OCI-LY1 (cell line): ENCODE measurements around the gene FAM131A.

Experiments
- H2AFZ ChIP-seq: fragments of 200-600 bp; sonication (generic), shearing (Covaris generic); 2 replicates; pipeline ENCODE4 v1.6.0; 2014; ENCODE audit warnings: antibody characterized with exemption, mild to moderate bottlenecking, low read length
- H3F3A ChIP-seq: fragments of 200-600 bp; sonication (generic), shearing (Covaris generic); 2 replicates; pipeline ENCODE4 v1.6.0; 2014; ENCODE audit warnings: mild to moderate bottlenecking, antibody characterized with exemption, low read length, moderate library complexity; ENCODE audit not compliant: insufficient read depth
- H3K27ac ChIP-seq: fragments of 200-600 bp; sonication (generic); 2 replicates; pipeline ENCODE4 v1.5.1; 2014; ENCODE audit warnings: low read length, mixed run types, mild to moderate bottlenecking, low read depth; ENCODE audit not compliant: poor library complexity, severe bottlenecking
- H3K27me3 ChIP-seq: fragments of 200-600 bp; sonication (generic); 2 replicates; pipeline ENCODE4 v1.6.0; 2014; ENCODE audit warnings: antibody characterized with exemption, mild to moderate bottlenecking, low read length, moderate library complexity; ENCODE audit not compliant: insufficient read depth
- H3K36me3 ChIP-seq: fragments of 200-600 bp; sonication (generic); 2 replicates; pipeline ENCODE4 v1.6.1; 2014; ENCODE audit warnings: mild to moderate bottlenecking, antibody characterized with exemption, low read length, moderate library complexity, mixed read lengths; ENCODE audit not compliant: insufficient read depth
- H3K4me1 ChIP-seq: fragments of 200-600 bp; sonication (generic); 2 replicates; pipeline ENCODE4 v1.5.1; 2014; ENCODE audit warnings: mild to moderate bottlenecking, low read length, moderate library complexity; ENCODE audit not compliant: insufficient read depth, severe bottlenecking
- H3K4me2 ChIP-seq: fragments of 200-600 bp; sonication (generic), shearing (Covaris generic); 2 replicates; pipeline ENCODE4 v1.6.1; 2014; ENCODE audit warnings: low read length
- H3K4me3 ChIP-seq: fragments of 200-600 bp; sonication (generic); 2 replicates; pipeline ENCODE4 v1.5.1; 2014; ENCODE audit warnings: low read length, low read depth, mild to moderate bottlenecking, mixed read lengths; ENCODE audit not compliant: poor library complexity, severe bottlenecking
- H3K79me2 ChIP-seq: fragments of 200-600 bp; shearing (Covaris generic); 2 replicates; pipeline ENCODE4 v1.6.1; 2016; ENCODE audit warnings: mixed run types, low read length, mixed read lengths; ENCODE audit not compliant: insufficient read depth
- H3K9ac ChIP-seq: fragments of 200-600 bp; sonication (generic), shearing (Covaris generic); 2 replicates; pipeline ENCODE4 v1.6.1; 2014; ENCODE audit warnings: mild to moderate bottlenecking, low read length, mixed read lengths
- H3K9me2 ChIP-seq: fragments of 200-600 bp; sonication (generic), shearing (Covaris generic); 2 replicates; pipeline ENCODE4 v1.6.1; 2014; ENCODE audit warnings: low read depth, mild to moderate bottlenecking, low read length, mixed read lengths
- H3K9me3 ChIP-seq: fragments of 200-600 bp; shearing (Covaris generic); 2 replicates; pipeline ENCODE4 v1.6.1; 2014; ENCODE audit warnings: low read length, mixed read lengths
- H4K20me1 ChIP-seq: fragments of 200-600 bp; sonication (generic), shearing (Covaris generic); 2 replicates; pipeline ENCODE4 v1.6.0; 2016; ENCODE audit warnings: mild to moderate bottlenecking, low read length; ENCODE audit not compliant: insufficient read depth
- EZH2 ChIP-seq: fragments of 200-600 bp; sonication (generic), shearing (Covaris generic); IDR thresholded peaks from 2 replicates; pipeline ENCODE4 v1.8.0; 2017; ENCODE audit warnings: borderline replicate concordance, mixed run types, mild to moderate bottlenecking, antibody characterized with exemption, low read length, moderate library complexity, mixed read lengths
- TF ChIP-seq, protein P1 (sequence below): fragments of 200-600 bp; sonication (generic), shearing (Covaris generic); IDR thresholded peaks from 2 replicates; pipeline ENCODE4 v1.5.1; 2017; ENCODE audit warnings: mild to moderate bottlenecking, antibody characterized with exemption, low read length, moderate library complexity, mixed read lengths

The FAM131A gene

GRCh38 chr3:184381261-184382224 is 44.1 kb downstream of the FAM131A start:
- H3F3A ChIP-seq: no peaks in the 10 kb centered on the region
- no peaks in the 10 kb centered on the region for H4K20me1 ChIP-seq
- TF ChIP-seq, protein P1, sequence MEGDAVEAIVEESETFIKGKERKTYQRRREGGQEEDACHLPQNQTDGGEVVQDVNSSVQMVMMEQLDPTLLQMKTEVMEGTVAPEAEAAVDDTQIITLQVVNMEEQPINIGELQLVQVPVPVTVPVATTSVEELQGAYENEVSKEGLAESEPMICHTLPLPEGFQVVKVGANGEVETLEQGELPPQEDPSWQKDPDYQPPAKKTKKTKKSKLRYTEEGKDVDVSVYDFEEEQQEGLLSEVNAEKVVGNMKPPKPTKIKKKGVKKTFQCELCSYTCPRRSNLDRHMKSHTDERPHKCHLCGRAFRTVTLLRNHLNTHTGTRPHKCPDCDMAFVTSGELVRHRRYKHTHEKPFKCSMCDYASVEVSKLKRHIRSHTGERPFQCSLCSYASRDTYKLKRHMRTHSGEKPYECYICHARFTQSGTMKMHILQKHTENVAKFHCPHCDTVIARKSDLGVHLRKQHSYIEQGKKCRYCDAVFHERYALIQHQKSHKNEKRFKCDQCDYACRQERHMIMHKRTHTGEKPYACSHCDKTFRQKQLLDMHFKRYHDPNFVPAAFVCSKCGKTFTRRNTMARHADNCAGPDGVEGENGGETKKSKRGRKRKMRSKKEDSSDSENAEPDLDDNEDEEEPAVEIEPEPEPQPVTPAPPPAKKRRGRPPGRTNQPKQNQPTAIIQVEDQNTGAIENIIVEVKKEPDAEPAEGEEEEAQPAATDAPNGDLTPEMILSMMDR: no peak
- TF ChIP-seq EZH2: no peak
- H3K4me1 ChIP-seq: no peaks in the 10 kb centered on the region
- no peaks in the 10 kb centered on the region for H3K79me2 ChIP-seq
- no peak overlapping the region for H3K4me2 ChIP-seq
- no peaks in the 10 kb centered on the region for H3K36me3 ChIP-seq
- H3K9me3 ChIP-seq: no peaks in the 10 kb centered on the region
- no peak overlapping the region for H3K27ac ChIP-seq
- H2AFZ ChIP-seq: no peak overlapping the region
- H3K4me3 ChIP-seq: no peak overlapping the region
- no peaks in the 10 kb centered on the region for H3K9me2 ChIP-seq
- peaks cover 7% of the 10 kb centered on the region for H3K27me3 ChIP-seq
- H3K9ac ChIP-seq: no peak overlapping the region

DNA sequence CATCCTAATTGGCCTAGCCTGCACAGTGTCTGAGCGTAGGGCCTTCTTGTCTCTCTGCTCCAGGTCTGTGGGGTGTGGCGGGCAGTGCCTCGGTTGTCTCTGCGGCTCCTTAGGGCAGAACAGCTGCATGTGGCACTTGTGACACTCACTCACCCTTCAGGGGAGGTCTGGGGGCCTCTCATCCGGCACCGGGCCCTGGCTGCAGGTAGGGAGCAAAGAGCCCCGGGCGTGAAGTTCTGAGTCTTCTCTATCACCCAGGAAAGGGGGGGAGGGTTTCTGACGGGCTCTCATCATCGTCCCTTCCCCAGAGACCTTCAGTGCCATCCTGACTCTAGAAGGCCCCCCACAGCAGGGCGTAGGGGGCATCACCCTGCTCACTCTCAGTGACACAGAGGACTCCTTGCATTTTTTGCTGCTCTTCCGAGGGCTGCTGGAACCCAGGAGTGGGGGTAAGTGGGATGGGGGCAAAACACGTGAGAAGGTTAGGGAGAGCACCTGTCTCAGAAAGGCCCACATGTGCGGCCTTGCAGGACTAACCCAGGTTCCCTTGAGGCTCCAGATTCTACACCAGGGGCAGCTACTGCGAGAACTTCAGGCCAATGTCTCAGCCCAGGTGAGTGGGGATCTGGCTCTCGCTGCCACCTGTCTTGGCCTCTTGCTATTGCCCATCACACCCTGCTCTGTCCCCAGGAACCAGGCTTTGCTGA is 45.1 kb downstream of the FAM131A start:
- H3K4me2 ChIP-seq: no peak overlapping the region
- no peak overlapping the region for H3K4me3 ChIP-seq
- TF ChIP-seq, protein P1: no peak
- H3K9me3 ChIP-seq: no peaks in the 10 kb centered on the region
- no peaks in the 10 kb centered on the region for H3K4me1 ChIP-seq
- no peak overlapping the region for H3K27ac ChIP-seq
- peaks cover 7% of the 10 kb centered on the region for H3K27me3 ChIP-seq
- H3K9ac ChIP-seq: no peak overlapping the region
- no peaks in the 10 kb centered on the region for H3K9me2 ChIP-seq
- H2AFZ ChIP-seq: no peak overlapping the region
- H3F3A ChIP-seq: no peaks in the 10 kb centered on the region
- no peaks in the 10 kb centered on the region for H3K36me3 ChIP-seq
- H3K79me2 ChIP-seq: no peaks in the 10 kb centered on the region
- H4K20me1 ChIP-seq: no peaks in the 10 kb centered on the region

DNA sequence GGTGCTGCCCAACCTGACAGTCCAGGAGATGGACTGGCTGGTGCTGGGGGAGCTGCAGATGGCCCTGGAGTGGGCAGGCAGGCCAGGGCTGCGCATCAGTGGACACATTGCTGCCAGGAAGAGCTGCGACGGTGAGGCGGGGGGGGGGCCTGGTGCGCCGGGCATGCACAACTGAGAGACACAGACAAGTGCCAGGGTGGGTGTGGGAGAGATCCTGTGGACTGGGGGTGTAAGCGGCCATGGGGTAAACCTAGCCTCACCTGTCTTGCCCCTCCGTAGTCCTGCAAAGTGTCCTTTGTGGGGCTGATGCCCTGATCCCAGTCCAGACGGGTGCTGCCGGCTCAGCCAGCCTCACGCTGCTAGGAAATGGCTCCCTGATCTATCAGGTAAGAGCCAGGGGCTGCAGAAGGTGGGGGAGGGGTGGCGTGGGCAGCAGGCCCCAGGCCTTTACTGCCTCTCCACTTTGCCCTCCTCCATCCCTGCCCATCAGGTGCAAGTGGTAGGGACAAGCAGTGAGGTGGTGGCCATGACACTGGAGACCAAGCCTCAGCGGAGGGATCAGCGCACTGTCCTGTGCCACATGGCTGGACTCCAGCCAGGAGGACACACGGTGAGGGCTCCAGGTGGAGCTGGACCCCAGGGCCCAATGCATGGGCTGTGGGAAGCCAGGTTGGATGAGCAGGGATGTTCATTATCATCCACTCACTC is 45.8 kb downstream of the FAM131A start:
- Histone ChIP-seq H4K20me1 (no peaks in the 10 kb centered on the region), H3K27ac (no peak overlapping the region), H3K36me3 (no peaks in the 10 kb centered on the region), H3K4me2 (no peak overlapping the region), H3K9ac (no peak overlapping the region), H3K4me1 (no peaks in the 10 kb centered on the region), H3F3A (no peaks in the 10 kb centered on the region), H3K9me3 (no peaks in the 10 kb centered on the region), H3K9me2 (no peaks in the 10 kb centered on the region), H3K4me3 (no peak overlapping the region), H2AFZ (no peak overlapping the region), H3K27me3 (peaks cover 7% of the 10 kb centered on the region), H3K79me2 (no peaks in the 10 kb centered on the region)
- no peak for TF ChIP-seq EZH2
- TF ChIP-seq, protein P1: no peak
